OCI-LY7 (cell line): ENCODE data around the gene TPD52L1.

Source experiments
- EZH2phosphoT487 ChIP-seq: fragments of 200-600 bp; sonication (generic); IDR thresholded peaks from 2 replicates; pipeline ENCODE4 v1.6.1; 2018; ENCODE audit warnings: low read depth, borderline replicate concordance, mild to moderate bottlenecking, mixed run types, antibody characterized with exemption, low read length, moderate library complexity, mixed read lengths
- TF ChIP-seq, protein P1 (sequence below): fragments of 200-600 bp; sonication (generic); conservative IDR thresholded peaks from 2 replicates; pipeline ENCODE4 v1.5.1; 2014; ENCODE audit warnings: mild to moderate bottlenecking, antibody characterized with exemption, low read length, moderate library complexity, mixed read lengths

DNA sequence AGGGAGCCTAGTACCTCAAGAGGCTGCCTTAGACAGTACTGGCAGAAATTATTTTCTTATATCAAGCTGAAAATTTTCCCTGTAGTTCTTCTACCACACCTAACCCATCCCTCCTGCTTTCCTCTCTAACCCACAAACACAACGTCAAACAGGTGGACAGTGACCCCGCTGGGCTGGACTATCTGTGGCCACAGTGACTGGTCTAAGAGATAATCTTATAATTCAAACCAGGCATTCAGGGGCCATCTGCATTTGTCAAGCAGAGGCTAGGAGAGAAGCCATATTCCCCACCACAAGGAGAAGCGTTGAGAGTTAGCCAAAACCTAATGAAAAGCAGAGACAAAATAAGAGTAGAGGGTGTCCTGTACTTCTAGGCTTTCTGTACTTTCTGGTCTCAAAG, 140.0 kb downstream of the TPD52L1 start:
- TF ChIP-seq, protein P1, sequence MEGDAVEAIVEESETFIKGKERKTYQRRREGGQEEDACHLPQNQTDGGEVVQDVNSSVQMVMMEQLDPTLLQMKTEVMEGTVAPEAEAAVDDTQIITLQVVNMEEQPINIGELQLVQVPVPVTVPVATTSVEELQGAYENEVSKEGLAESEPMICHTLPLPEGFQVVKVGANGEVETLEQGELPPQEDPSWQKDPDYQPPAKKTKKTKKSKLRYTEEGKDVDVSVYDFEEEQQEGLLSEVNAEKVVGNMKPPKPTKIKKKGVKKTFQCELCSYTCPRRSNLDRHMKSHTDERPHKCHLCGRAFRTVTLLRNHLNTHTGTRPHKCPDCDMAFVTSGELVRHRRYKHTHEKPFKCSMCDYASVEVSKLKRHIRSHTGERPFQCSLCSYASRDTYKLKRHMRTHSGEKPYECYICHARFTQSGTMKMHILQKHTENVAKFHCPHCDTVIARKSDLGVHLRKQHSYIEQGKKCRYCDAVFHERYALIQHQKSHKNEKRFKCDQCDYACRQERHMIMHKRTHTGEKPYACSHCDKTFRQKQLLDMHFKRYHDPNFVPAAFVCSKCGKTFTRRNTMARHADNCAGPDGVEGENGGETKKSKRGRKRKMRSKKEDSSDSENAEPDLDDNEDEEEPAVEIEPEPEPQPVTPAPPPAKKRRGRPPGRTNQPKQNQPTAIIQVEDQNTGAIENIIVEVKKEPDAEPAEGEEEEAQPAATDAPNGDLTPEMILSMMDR, result no peak
- TF ChIP-seq EZH2phosphoT487, result no peak
